AG04450 (cell line): Measurements from ENCODE around the gene MYO1B. TPM values are rescaled to one million over a fixed set of nuclear protein-coding genes. Genes with fewer than 3 reads are reported as not detected.

Experiments
- CTCF ChIA-PET: fragments of 300-600, 350-600 bp; formaldehyde crosslinking; extraction: SDS; loops from one replicate; lab custom pipeline; 2022; ENCODE audit warnings: antibody characterized with exemption, inconsistent platforms; lab: Charles Lee
- POLR2A ChIA-PET: fragments of 350-600 bp; formaldehyde crosslinking; extraction: SDS; loops from one replicate; lab custom pipeline; 2021; ENCODE audit warnings: antibody characterized with exemption, inconsistent platforms; lab: Yijun Ruan, JAX
- DNase-seq: peaks from one replicate; pipeline ENCODE4 v3.0.0-alpha.2; 2011; ENCODE audit warnings: low read depth, low spot score
- H3K27ac ChIP-seq: one replicate; pipeline ENCODE4 v1.5.1; 2012; ENCODE audit warnings: low read depth, low read length, control low read depth
- H3K27me3 ChIP-seq: one replicate; pipeline ENCODE4 v1.6.0; 2012; ENCODE audit warnings: low read length; ENCODE audit not compliant: control insufficient read depth, insufficient read depth
- H3K4me3 ChIP-seq: 2 replicates; pipeline ENCODE4 v1.5.1; 2011; ENCODE audit warnings: mild to moderate bottlenecking, low read depth, low read length, control low read depth
- H3K9me3 ChIP-seq: 2 replicates; pipeline ENCODE4 v1.5.1; 2012; ENCODE audit warnings: low read length; ENCODE audit not compliant: control insufficient read depth, insufficient read depth
- polyA plus RNA-seq: library from polyadenylated mRNA; depleted of rRNA; stranded (reverse); fragments of >200 nt; gene quantifications from 2 replicates; pipeline ENCODE4 v1.2.3, GENCODE V29; 2011
- TF ChIP-seq, protein P1 (sequence below): IDR thresholded peaks from 2 replicates; pipeline ENCODE4 v1.5.1; 2011; ENCODE audit warnings: low read depth, low read length, control low read depth, inconsistent platforms

The MYO1B gene
- polyA plus RNA-seq, 1 experiment: 149 TPM

DNA sequence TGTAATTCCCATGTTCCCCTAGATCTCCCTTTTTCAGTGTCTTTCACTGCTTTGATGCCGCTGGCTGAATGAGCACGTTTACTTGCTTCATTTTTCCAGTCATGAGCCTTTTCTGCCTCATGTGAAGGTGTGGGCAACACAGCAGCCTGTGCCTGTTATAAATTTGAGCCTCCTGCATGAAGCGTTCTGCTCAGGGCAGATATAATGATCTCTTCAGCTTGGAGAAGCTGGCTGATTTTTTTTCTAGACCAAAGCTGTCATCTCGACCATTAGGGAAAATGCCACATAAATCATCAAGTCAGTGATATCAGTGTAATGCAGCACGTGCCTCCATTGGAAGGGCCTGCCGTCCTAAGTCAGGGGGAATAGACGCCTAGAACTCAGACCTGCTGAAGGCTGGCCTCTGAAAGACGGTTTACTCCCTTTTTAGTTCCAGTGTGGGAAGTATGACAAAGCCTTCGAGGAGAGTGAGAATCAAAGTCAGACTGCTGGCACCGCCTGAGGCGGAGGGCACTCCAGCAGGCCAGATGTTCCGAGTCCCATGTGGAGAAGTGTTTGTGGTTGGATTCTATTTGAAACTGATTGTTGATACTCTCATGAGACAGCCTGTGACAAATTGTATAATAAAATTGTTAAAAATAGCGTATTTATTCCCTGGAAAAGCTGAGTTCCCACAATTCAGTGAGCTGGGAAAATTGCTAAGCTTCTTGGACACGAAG is 196.5 kb downstream of the MYO1B start:
- DNase-seq: no peak
- ChIA-PET CTCF (no interaction called here), POLR2A (no interaction called here)
- Histone ChIP-seq H3K9me3 (no peaks in the 10 kb centered on the region), H3K27ac (no peak overlapping the region), H3K27me3 (no peaks in the 10 kb centered on the region), H3K4me3 (no peak overlapping the region)
- TF ChIP-seq, protein P1, sequence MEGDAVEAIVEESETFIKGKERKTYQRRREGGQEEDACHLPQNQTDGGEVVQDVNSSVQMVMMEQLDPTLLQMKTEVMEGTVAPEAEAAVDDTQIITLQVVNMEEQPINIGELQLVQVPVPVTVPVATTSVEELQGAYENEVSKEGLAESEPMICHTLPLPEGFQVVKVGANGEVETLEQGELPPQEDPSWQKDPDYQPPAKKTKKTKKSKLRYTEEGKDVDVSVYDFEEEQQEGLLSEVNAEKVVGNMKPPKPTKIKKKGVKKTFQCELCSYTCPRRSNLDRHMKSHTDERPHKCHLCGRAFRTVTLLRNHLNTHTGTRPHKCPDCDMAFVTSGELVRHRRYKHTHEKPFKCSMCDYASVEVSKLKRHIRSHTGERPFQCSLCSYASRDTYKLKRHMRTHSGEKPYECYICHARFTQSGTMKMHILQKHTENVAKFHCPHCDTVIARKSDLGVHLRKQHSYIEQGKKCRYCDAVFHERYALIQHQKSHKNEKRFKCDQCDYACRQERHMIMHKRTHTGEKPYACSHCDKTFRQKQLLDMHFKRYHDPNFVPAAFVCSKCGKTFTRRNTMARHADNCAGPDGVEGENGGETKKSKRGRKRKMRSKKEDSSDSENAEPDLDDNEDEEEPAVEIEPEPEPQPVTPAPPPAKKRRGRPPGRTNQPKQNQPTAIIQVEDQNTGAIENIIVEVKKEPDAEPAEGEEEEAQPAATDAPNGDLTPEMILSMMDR: no peak

DNA sequence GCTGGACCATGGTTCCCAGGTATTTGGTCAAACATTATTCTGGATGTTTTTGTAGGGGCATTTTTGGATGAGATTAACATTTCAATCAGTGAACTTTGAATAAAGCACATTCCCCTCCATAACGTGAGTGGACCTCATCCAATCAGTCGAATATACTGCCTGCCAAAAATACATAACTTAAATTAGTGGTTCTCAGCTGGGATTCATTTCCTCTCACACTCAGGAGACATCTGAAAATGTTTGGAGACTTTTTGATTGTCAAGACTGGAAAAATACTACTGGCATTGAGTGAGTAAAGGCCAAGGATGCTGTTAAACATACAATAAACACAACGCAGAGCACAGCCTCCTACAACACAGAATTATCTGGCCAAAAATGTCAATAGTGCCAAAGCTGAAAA is 198.2 kb downstream of the MYO1B start:
- Histone ChIP-seq H3K4me3 (no peak overlapping the region), H3K27me3 (no peaks in the 10 kb centered on the region), H3K27ac (no peak overlapping the region), H3K9me3 (no peaks in the 10 kb centered on the region)
- POLR2A ChIA-PET: no interaction called here
- DNase-seq: no peak
- CTCF ChIA-PET: no interaction called here
- TF ChIP-seq, protein P1: no peak

DNA sequence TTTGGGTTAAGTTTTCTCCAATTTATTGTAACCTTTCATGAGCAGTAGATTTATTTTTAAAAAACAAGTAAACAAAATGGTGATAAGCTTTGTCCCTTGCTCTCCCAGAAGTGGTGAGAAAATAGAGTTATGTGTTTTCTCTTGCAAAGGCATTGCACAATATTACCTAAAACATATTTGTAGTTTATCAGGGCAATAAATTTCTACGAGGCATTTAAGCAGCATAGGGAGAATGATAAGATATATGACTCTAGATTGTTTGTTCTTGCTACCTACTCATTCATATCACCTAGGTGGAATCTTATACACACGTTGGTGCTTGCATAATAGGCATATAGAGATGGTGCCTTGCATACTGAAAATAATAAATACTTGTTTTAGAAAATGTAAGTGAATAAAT is 201.7 kb downstream of the MYO1B start:
- DNase-seq: no peak
- POLR2A ChIA-PET: no interaction called here
- H3K27ac ChIP-seq: no peak overlapping the region

DNA sequence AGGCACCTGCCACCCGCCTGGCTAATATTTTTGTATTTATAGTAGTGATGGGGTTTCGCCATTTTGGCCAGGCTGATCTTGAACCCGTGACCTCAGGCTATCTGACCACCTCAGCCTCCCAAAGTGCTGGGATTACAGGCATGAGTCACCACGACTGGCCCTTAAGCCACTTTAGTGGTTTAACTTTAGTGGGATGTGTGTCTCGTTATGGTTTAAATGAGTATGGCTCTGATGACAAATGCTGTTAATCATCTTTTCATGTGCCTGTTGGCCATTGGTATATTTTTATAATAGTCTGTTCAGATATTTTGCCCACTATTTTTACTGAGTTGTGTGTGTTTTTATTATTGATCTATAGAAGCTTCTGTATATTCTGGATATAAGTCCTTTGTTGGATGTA is 205.9 kb downstream of the MYO1B start:
- ChIA-PET CTCF (interaction anchor here (0.9 kb wide), 1 partner anchor 50 kb away, joined by 4 read pairs; no protein-coding TSS in a partner anchor), POLR2A (no interaction called here)
- TF ChIP-seq, protein P1: no peak
- no peaks in the 10 kb centered on the region for H3K9me3 ChIP-seq
- no peak overlapping the region for H3K4me3 ChIP-seq
- H3K27me3 ChIP-seq: no peaks in the 10 kb centered on the region
- H3K27ac ChIP-seq: no peak overlapping the region
- DNase-seq: no peak

More for the DNA sequence above, 201.7 kb downstream of the MYO1B start:
- CTCF ChIA-PET: no interaction called here
- Histone ChIP-seq H3K4me3 (no peak overlapping the region), H3K27me3 (no peaks in the 10 kb centered on the region), H3K9me3 (no peaks in the 10 kb centered on the region)
- TF ChIP-seq, protein P1: no peak

DNA sequence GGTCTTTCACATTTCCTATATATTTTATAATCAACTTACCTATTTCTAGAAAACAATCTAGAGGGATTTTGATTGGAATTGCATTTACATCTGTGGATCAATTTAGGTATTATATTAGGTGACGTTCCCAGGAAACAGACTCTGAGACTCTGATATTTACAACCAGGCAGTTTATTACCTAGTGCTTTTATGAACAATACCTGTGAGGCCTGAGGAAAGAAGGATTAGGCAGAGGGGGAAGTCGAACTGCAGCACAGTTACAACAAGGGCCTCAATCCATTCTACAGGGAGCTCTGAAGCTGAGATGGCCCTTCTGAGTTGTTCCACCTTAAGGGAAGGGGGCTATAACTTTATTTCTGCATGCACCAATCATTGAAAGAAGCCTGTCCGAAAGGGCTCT is 206.9 kb downstream of the MYO1B start:
- POLR2A ChIA-PET: no interaction called here
- H3K27me3 ChIP-seq: no peaks in the 10 kb centered on the region
- TF ChIP-seq, protein P1: no peak

More for the DNA sequence above, 206.9 kb downstream of the MYO1B start:
- CTCF ChIA-PET: no interaction called here
- H3K4me3 ChIP-seq: no peak overlapping the region
- H3K27ac ChIP-seq: no peak overlapping the region
- DNase-seq: no peak
- no peaks in the 10 kb centered on the region for H3K9me3 ChIP-seq
